GM18873 (cell line): ENCODE measurements around the gene TMEM204.

Experiments
- ATAC-seq: cut with Tn5 transposase; IDR thresholded peaks from one replicate; pipeline ENCODE4 v1.9.1; 2021; ENCODE audit warnings: mild to moderate bottlenecking, moderate library complexity, moderate number of reproducible peaks; ENCODE audit not compliant: unreplicated experiment, low FRiP score

Gene TMEM204

DNA sequence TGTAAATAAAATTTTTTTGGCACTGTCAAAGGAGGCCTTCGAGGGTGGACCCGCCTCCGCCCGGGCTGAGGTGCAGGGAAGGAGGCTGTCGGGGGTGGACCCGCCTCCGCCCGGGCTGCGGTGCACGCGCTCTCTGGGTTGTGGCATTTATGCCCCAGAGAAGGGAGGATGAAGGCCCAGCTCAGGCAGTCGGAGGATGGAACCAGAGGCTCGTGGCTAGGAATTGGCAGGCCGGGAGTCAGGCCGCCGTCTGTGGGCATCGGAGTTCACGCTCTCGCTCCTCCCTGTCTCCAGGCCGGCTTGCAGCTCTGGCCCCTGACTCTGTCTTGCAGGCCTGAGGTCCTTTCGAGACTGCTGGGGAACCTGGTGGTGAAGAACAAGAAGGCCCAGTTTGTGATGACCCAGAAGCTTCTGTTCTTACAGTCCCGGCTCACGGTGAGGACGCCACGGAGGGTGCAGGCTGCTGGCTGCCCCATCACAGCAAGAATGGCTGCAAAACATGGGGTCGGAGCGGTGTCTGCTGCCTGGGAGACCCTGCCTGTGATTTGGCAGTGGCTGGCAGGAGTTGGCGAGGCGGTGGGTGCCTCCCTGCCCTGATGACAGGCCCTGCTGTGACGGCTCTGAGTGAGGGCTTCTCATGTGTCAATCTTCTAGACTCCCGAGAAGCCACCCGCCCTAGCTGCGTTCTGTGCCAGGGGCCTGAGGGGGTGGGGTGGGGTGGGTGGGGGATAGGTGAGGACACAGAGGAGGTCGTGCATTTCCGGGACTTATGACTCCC lies 34.4 kb upstream of the TMEM204 start:
- no peak for ATAC-seq

DNA sequence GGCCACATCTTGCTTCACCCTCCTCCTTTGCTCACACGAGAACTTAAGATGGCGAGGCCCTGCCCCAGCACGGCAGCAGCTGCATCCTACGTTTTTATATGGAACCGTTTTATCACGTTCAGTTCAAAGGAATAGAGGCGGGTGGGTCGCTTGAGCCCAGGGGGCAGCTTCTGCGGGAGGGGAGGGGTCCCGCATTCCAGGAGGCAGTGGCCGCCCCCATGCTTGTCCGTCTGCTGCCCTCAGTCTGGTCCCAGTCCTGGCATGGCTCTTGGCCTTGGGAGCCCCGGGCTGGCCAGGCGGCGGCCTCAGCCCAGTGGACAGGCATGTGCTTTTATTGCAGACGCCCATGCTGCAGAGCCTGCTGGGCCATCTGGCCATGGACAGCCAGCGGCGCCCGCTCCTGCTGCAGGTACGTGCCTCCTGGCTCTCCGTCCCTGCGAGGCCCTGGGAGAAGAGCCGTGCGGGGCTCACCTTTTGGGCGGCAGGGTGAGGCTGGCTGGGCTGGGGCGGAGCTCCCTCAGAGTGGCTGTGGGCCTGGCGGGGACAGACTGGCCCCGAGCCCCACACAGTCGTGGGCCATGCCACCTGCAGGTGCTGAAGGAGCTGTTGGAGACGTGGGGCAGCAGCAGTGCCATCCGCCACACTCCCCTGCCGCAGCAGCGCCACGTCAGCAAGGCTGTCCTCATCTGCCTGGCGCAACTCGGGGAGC lies 33.6 kb upstream of the TMEM204 start:
- ATAC-seq, result no peak

DNA sequence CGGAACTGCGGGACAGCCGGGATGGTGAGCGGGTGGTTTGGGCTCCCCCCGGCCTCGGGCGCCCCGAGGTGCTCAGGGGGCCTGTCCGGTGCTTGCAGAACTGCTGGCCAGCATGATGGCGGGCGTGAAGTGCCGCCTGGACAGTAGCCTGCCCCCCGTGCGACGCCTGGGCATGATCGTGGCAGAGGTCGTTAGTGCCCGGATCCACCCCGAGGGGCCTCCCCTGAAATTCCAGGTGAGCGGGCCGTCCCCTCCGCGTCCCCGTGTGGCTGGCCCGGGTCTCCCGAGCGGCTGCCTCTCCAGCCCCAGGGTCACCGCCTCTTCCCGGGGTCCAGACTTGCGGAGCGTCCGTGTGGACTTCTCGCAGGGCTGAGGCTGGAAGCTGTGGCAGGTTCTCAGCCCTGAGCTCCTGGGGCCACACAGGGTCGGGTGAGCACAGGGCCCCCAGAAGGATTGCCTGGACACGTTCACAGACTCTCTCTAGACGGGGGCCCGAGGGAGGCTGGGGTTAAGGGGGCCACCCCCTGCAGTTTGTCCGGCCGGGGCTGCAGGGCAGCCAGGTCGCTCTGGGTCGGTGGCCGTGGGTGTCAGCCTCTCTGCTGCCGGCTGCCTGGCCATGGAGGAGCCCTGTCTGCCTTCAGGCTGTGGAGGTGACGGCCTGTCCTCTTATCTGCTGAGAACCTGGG lies 32.9 kb upstream of the TMEM204 start:
- ATAC-seq, result no peak

DNA sequence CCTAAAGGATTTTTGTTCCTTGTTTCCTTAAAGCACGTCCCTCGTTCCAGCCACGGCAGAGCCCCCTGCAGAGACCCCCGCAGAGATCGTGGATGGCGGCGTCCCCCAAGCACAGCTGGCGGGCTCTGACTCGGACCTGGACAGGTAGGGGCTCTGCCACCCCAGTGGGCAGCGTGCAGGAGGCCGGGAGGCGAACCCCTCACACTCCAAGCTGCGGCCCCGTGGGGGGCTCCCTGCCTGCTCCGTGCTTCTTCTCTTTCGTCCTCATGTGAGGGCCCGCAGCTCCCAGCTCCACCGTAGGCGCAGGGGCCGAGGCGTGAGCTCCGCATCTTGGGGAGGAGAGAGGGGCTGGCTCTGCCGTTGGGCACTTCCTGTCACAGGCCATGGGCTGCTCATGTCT lies 31.8 kb upstream of the TMEM204 start:
- no peak for ATAC-seq

DNA sequence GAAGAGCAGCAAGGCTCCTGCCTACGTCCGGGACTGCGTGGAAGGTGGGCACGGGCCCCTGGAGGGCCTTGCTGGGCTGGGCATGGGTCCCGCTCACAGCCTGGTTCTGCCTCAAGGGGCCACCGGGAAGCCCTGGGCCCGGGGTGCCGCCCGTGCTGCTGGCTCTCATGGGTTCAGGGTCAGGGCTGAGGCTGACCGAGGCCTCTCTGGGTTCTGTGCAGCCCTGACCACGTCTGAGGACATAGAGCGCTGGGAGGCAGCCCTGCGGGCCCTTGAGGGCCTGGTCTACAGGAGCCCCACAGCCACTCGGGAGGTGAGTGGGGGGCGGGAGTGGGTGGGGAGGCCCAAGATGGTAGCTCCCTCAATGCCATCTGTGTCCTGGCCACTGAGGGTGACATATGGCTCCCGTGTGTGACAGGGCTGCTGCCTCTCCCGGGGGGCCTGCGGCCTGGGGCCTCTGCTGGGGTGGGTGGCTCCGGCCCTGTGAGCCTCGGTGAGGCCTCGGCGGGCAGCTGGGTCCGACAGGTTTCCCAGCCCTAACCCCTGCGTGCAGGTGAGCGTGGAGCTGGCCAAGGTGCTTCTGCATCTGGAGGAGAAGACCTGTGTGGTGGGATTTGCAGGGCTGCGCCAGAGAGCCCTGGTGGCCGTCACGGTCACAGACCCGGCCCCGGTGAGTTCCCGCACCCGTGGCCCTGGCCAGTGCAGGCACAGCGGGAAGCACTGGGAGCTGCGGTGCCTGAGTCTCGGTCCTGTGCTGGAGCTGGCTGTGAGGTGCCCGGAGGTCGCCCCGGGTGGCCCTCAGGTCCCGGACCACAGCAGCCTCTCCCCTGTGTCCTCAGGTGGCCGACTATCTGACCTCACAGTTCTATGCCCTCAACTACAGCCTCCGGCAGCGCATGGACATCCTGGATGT lies 31.1 kb upstream of the TMEM204 start:
- no peak for ATAC-seq

DNA sequence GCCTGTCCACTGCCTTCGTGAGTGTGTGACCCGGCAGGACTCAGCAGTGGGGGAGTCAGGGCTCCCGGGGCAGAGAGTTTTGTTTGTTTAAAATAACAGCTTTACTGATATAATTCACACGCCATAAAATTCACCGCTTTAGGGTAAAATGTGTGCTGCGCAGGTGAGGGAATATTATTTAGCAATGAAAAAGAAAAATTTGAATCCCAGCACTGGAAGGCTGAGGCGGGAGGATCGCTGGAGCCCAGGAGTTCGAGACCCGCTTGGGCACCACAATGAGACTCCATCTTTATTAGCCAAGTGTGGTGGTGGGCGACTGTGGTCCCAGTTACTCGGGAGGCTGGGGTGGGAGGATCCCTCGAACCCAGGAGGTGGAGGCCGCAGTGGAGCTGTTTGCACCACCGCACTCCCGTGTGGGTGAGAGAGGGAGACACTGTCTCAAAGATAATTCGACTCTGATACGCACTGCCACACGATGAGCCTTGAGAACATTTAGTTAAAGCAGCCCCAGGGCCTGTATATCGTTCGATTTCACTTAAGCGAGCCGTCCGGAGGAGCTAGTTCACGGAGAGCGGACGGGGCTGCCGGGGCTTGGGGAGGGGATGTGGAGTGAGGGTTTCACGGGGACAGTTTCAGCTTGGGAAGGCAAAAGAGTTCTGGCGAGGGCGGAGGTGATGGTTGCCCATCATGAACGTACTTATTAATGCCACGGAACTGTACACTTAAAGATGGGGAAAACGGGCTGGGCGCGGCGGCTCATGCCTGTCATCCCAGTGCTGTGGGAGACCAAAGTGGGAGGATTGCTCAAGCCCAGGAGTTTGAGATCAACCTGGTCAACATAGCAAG lies 30.1 kb upstream of the TMEM204 start:
- ATAC-seq, result no peak

DNA sequence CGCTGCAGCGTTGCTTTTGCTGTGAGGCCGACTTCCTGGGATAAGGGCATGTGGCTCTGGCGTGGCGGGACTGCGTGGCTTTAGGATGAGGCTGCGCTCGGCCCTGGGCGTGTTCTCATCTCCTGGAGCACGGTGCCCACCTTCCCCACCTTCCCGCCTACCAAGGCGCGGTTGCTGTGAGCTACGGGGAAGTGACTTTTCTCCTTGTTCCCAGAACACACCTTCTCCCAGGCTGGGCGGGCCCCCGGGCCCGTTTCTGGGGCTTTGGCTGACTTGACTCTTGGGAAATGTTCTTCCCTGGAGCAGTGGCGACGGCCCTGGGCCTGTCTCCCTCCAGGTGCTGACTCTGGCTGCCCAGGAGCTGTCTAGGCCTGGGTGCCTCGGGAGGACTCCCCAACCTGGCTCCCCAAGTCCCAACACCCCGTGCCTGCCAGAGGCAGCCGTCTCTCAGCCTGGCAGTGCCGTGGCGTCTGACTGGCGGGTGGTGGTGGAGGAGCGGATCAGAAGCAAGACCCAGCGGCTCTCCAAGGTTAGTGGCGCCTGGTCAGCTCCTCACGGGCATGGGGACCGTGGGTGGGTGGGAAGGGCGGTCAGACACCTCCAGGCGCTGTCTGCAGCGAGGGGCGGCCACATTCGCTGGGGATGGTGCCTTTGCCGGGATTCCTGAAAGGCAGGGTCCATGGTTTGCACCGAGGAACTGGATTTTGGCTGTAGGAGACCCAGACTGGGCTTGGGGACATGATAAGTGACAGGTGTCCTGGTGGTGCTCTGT lies 28.2 kb upstream of the TMEM204 start:
- ATAC-seq, result no peak

DNA sequence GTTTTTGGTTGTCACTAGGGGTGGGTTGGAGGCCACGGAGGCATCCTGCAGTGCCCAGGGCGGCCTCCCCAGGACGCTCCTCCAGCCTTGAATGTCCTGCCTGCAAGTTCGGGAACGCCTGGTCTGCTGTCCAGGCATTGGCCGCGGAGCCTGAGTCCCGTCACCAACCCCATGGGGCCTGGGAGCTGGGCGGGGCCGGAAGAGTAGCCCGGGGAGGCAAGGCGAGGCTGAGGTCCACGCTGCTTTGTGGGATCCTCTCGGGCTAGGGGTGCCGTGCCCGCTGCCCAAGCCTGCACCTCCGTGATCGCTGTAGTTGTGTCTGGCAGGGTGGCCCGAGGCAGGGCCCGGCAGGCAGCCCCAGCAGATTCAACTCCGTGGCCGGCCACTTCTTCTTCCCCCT lies 27.6 kb upstream of the TMEM204 start:
- ATAC-seq, result no peak

DNA sequence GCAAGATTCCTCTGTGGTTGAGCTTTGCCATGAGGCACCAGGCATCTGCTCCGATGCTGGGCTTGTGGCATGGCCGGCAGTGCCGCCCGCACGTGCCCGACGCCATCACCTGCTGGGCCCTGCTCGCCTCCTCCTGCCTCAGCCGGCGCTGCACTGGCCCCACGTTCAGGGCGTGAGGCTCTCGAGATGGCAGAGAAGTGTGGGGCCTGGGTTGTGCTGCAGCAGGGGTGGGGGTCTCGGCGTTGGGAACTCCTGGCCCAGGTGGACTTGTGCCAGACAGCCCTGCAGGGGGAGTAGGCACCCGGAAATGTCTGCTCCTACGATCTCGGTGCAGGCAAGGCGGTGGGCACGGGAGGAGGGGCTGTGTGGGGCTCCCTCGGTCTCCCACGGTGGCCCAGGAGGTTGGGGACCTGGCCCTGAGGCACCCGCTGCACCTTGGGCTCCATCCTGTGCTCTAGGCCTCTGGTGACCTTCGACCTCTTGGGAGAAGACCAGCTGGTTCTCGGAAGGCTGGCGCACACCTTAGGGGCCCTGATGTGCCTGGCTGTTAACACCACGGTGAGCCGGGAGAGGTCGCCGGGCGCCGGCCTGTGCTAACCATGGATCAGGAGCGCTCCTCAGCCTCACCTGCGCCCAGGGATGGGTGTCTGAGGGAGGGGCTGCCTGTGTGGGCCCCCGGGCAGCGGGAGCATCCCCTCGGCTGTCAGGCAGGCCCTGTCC lies 26.8 kb upstream of the TMEM204 start:
- ATAC-seq, result no peak

DNA sequence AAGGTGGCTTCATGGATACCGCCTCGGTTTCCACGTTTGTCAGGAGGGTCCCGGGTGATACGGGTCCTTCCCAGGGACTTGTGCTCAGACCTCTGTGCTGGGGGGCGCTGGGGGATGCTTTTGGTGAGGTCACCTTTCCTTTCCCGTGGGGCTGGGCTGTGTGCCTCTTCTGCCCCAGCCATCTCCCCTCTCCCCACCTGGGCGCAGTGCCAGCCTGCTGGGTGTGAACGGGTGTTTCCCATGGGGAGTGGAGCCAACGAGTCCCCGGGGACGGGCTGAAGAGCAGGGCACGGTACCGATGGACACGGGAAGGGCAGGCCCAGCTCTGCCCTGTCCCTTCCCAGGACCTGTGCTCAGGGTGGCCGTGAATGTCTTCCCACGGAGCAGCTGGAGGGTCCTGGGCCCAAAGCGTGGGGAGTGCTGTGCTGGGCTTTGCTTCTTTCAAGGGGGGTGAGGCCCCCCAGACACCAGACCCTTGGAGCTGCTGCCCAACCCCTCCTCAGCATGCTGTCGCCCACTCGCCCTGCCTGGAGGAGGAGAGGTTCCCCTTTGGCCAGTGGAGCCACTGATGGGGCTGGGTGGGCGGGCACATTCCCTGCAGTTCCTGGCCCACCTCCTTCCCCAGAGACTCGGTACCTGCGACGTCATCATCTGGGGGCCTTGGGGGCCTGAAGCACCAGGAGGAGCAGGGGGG lies 24.8 kb upstream of the TMEM204 start:
- ATAC-seq, result no peak

DNA sequence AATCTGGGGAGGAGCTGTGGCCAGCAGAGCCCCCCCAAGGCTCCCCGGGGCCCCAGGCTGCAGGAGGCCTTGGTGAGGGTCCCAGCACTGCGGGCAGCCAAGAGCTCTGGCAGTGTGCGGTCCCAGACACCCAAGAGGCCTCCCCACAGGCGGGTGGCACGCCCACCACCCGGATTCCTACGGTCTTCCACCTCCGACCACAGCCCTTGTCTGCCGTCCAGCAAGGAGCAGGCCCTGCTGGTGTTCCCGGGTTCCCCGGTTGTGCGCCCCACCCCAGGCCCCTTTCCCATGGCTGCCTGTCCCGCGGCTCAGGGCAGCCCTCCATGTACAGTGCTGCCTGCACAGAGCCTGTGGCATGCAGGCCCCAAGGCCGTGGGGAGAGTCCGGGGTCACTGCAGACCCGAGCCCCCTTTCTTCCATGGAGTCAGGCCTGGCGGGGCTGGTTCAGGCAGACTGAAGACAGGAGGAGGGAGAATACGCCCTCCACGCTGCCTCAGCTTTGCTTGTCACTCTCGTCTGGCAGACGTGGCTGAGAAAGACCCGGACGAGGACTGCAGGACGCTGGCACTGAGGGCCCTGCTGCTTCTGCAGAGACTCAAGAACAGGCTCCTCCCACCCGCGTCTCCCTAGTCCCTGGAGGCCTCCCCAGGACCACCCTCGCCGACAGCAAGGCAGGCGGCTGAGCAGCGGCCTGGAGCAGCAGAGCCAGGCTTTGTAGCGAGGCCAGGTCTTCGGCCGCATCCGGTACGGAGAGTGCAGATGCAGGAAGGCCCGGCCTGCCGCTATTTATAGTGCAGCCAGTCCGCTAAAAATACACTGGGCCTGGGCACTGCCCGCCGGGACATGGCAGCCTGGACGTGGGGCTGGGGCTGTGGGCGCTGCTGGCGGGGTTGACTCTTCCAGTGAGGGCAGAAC lies 23.9 kb upstream of the TMEM204 start:
- ATAC-seq, result no peak

DNA sequence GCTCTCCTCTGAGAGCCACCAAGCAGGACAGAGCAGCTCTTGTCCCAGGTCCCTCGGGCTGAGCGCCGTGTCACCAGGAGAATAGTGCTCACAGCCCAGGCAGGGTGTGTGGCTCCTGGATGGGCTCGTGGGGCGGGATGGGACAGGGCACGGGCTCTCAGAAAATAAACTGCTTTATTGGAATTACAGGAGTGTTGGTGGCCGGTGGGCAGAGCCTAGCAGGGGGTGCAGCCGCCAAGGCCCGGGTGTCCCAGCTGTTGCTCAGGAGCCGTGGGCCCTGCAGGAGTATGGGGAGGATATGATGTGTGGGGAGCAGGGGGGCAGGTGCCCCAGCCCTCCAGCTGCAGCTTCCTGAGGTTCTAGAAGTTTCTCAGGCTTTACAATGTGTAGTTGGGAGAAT lies 23.2 kb upstream of the TMEM204 start:
- no peak for ATAC-seq

DNA sequence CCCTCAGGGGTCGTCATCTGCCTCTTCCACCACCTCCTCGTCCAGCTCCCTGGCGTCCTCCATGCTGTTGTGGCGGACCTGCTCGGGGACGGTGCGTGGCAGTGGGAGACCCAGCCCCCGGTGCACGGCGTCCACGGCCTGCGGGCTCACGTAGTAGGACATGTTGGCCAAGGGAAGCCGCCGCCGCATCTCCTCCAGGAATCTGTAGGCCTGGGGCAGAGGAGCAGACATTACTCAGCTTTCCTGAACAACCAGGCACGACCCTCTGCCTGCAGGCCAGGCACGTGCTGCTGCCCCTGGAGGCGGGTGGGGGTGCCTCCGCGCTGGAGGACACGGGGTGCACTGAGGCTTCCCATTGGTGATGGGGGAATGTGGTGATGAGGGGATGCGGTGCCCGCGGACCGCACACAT lies 22.5 kb upstream of the TMEM204 start:
- ATAC-seq, result no peak

DNA sequence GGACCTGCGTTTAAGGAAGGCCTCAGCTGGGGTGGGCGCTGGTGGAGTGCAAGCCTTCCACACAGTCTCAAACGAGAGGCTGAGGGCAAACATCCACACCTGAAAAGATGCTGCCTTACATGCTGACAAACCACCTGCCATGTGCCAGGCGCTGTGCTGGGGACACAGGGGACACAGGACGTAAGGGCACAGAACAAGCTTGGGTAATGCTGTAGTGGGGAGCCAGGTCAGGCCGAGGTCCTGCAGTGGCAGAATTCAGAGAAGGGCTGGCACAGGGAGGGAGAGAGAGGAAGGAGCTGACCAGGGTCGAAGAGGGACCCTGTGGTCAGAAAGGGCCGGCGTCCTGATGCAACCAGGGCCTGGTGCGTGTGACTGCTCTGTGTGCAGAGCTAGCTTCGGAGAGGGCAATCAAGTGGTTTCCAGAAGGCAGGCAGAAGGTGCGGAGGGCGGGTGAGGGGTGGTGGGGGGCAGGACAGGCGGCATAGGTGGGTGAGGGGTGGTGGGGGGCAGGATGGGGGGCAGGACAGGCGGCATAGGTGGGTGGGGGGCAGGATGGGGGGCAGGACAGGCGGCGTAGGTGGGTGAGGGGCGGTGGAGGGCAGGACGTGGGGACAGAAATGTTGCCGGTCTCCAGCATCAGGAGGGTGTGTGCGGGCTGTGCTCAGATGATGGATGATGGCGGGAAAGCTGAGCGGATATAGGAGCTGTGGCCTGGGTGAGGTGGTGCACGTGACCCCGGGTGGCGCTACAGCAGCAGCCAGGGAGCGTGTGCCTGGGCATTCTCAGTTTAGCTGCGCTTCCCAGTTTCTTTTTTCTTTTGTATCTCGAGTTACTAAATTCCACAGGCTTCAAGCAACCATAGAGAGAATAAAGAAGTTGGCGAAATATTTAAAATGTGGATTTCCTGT lies 21.6 kb upstream of the TMEM204 start:
- no peak for ATAC-seq

DNA sequence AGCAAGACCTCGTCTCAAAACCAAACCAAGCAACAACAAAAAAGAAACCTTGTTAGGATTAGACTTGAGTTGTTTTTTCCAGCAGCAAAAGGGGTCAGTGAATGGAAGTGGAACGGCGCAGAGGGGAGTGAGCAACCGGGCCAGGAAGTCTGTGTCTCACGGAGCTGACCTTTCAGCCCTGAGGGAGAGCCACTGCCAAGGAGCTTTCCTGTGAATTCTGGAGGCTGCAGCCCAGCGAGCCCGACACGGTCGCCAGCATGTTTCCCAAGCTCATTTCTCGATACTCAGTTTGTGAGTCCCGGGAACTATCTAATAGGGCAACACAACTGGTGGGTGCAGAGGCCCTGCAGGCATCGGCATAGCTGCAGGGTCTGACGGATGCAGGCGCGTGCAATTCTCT lies 20.7 kb upstream of the TMEM204 start:
- no peak for ATAC-seq

DNA sequence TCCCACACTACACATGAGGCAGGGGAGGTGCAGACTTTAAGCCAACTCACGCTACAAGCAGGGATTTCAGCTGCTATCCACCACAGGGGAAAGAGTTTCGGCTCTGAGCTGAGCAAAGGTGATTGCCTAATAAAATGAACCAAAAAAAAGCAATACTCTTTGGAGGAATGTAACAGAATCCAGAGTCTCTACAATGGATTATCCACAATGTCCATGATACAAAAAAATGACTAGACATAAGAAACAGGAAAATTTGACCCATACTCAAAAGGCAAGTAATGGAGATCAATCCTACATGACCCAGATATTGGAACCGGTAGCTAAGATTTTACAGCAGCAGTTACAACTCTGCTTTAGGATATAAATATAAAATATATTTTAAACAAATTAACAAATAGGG lies 19.0 kb upstream of the TMEM204 start:
- ATAC-seq, result no peak
